SK-MEL-5 (cell line): ENCODE results near the gene RHBDD2. TPM values are rescaled to one million over a fixed set of nuclear protein-coding genes. Genes with fewer than 3 reads are reported as not detected.
"Not testable (repeated sequence)": the region's sequence is repeated elsewhere in the genome, so short reads cannot be mapped to it uniquely, and the experiment has no call there.

Experiments
- DNase-seq: peaks from one replicate; pipeline ENCODE4 v3.0.0-alpha.2; 2016; ENCODE audit warnings: low read depth, low spot score
- in situ Hi-C: cut with HindIII; loops from 2 replicates; pipeline ENCODE4 v1.10.0; 2016; ENCODE audit warnings: low sequenced_read_pairs, high pct_unique_total_duplicates, low pct_unique_long_range_greater_than_20kb
- total RNA-seq: library from RNA; depleted of rRNA; stranded (reverse); fragments of >200 nt; shearing (Covaris generic); gene quantifications from 2 replicates; pipeline ENCODE4 v1.2.3, GENCODE V29; 2014

Gene RHBDD2
- total RNA-seq, 1 experiment from 2014 or later: 70.4 TPM

- in situ Hi-C loops: no loop called here
- no peak for DNase-seq
These were observed 2.7 kb downstream of the RHBDD2 start for GRCh38 chr7:75881436-75882095.

- DNase-seq, in situ Hi-C loops: not testable (repeated sequence)
These were observed 4.5 kb downstream of the RHBDD2 start for GRCh38 chr7:75883265-75883824.

- in situ Hi-C loops: no loop called here
- no peak for DNase-seq
These were observed 5.6 kb downstream of the RHBDD2 start for GRCh38 chr7:75884476-75884875.

DNA sequence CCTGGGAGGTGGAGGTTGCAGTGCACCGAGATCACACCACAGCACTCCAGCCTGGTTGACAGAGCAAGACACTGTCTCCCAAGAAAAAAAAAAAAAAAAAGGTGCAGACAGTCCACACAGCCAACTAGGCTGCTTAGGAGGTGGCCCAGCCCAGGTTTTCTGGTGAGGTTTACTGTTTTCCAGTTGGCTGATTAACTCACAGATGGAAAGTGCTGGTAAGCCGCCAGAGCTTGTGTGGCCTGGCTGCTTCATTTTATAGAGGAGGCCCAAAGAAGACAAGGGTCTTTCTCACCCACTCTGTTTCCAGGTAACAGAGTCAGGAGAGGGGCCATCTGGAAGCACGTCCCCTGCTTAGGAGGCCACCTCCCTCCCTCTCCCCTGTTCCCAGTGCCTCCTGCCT is 6.2 kb downstream of the RHBDD2 start:
- DNase-seq: no peak
- in situ Hi-C loops: no loop called here

- DNase-seq: no peak
- in situ Hi-C loops: no loop called here
These were observed 9.0 kb downstream of the RHBDD2 start for GRCh38 chr7:75887669-75888369.

- DNase-seq: no peak
- in situ Hi-C loops: no loop called here
These were observed 9.8 kb downstream of the RHBDD2 start for GRCh38 chr7:75888464-75889222.

GRCh38 chr7:75889223-75889825 is 10.5 kb downstream of the RHBDD2 start:
- no peak for DNase-seq
- in situ Hi-C loops: no loop called here

DNA sequence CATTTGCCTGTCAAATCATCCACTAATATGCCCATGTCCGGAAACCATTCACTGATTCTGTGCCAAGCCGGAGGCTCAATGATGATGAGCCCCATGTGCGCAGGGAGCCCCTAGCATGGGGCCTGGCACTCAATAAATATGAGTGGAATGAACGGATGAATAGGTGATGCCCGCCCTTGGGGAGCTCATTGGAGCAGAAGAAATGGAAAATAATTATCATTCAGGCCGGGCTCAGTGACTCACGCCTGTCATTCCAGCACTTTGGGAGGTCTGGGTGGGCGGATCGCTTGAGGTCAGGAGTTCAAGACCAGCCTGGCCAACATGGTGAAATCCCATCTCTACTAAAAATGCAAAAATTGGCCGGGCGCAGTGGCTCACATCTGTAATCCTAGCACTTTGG is 11.0 kb downstream of the RHBDD2 start:
- in situ Hi-C loops: no loop called here
- no peak for DNase-seq

DNA sequence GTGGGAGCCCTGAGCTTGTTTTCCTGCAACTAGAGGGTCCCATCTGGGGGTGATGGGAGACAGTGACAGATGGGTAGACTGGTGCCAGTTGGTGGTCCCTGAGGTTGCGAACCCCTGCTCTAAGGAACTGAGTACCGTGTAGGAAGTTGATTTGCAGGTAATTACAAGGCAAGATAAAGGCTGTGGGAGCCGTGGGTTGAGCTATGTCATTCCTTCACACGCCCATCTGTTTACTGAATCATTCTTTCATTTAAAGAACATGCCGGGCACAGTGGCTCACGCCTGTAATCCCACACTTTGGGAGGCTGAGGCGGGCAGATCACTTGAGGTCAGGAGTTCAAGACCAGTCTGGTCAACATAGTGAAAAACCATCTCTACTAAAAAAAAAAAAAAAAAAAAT is 12.4 kb downstream of the RHBDD2 start:
- DNase-seq, in situ Hi-C loops: not testable (repeated sequence)

DNA sequence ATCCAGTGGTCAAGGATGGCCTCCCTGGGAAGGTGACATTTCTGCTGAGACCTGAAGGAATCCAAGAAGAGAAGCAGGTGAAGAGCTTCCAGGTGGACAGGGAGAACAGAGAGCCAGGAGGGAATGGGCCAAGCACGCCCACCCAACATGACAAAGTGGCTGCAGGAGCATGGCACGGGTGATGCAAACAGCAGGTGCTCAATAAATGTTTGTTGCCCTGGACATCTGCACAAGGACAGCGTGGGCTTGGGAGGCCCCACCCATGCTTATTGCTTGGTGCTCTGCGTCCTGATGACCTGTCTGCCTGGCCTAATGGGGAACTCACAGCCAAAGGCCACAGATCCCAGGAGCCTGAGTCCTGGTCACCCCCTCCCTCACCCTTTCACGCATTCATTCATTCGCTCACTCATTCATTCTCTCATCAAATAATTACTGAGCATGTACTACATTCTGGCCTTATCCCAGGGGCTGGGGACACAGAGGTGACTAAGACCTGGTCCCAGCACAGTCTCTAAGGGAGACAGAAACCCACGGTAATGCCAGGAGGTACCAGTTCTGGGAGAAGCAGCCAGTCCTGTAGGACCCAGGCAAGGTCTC is 13.1 kb downstream of the RHBDD2 start:
- no peak for DNase-seq
- in situ Hi-C loops: no loop called here

DNA sequence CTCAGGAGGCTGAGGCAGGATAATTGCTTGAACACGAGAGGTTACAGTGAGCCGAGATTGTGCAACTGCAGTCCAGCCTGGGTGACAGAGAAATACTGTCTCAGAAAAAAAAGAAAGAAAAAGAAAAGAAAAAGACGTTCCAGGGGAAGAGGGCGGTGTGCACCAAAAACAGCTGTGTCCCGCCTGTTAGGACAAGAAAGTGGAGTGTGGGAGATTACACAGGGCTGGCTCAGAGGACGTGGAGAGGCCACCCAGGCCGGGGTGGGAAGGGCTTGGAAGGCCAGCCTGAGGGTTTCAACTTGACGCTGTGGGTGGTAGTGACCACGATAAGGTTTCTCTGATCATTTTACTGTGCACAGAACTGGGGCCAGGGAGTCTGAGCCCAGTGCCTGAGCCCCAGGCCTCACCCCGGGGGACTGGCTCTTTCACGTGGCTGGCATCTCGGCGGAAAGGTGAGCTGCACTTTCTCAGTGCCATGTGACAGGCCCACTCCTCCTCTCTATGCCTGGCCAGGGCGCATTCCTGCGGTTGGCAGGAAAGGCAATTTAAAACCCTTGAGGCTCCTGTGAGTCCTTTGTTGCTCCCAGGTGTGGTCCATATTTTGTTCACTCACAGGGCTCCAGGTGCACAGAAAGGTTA is 13.9 kb downstream of the RHBDD2 start:
- no peak for DNase-seq
- in situ Hi-C loops: no loop called here

- in situ Hi-C loops: no loop called here
- no peak for DNase-seq
These were observed 18.0 kb downstream of the RHBDD2 start for GRCh38 chr7:75896803-75897327.

DNA sequence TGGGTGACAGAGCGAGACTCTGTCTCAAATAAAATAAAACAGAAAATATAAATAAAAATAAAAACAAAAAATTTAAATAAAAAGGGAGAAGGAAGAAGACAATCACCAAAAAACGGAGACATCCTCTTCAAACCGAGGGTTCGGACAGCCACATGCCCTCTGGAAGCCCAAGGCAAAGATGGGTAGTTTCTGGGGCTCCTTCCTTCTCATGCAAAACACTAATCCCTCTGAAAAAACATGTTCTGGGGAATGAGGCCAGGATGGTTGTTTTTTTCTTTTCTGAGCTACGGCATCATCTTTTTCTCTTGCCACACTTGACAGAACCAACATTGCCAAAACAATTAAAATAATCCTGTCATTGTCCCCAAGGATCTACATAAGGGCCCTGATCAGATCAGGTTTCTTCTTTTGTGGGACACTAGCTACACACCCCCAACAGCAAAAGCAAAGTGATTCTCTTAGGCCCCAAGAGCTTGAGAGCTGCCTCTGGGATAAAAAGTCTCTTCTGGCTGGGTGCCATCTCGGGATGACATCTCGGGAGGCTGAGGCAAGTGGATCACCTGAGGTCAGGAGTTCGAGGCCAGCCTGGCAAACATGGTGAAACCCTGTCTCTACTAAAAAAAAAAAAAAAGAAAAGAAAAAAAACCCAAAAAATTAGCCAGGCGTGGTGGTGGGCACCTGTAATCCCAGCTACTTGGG is 21.9 kb downstream of the RHBDD2 start:
- in situ Hi-C loops: no loop called here
- DNase-seq: no peak

DNA sequence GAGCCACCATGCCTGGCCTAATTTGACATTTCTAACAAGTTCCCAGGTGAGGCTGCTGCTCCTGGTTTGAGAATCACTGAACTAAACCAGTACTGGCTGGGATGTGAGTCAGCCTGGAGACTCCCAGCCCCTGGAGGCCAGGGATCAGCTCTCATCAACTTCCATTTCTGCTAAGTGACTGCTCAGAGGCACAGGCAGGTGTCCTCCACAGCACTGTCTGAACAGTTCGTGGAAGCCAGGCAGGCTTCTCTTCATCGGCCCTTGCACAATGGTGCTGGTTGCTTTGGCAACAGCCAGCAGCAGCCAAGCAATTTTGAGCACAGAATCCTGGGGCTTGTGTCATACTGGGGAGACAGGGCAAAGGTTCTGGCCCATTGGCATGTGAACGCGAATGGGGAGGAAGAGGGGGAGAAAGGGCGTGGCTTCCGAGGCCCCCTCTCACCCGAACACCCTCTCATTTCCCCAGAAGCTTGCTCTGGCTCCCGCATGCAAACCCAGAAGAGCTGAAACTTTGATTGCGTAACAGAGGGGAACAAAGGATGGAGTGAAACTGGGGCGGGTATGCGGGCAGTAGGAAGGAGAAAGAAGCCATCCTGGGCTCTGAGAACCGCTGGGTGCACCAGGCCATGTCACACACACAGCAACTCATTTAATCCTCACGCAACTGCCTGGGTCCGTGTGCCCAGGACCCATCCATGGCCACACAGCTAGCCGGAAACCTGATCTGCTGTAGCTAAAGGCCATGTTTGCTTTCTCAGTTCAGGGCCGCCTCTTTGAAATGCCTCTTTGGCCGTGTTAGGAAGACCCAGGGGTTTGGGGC is 27.2 kb downstream of the RHBDD2 start:
- DNase-seq: peak; percentile 40
- in situ Hi-C loops: no loop called here

DNA sequence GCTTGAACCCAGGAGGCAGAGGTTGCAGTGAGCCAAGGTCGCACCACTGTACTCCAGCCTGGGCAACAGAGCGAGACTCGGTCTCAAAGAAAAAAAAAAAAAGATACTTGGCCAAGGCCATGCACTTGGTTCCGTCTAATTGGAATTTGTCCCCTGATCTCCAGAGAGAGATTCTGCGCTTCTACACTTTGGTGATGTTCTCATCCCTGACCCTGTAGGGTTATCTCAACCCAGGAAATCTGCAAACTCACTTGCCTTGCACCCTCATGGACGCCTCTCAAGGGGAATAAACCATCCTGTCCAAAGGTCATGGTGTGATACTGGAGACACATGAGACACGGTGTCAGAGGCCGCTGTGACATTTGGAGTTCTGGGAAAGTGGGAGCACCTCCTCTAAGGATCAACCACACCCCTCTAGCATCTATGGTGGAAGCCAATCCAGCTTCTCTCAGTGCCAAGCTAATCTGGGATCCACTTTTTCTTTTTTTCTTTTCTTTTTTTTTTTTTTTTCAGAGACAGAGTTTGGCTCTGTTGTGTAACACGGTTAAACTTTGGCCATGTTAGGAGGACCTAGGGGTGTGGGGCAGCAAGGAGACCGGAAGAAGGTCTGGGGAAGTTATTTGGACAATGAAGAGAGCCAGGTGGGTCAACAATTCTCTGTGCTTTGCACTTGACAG is 28.3 kb downstream of the RHBDD2 start:
- DNase-seq: no peak
- in situ Hi-C loops: no loop called here
